Omental fat pad (tissue), 4 donors: ENCODE data around the gene ZHX3. TPM values are rescaled to one million over a fixed set of nuclear protein-coding genes. Genes with fewer than 3 reads are reported as not detected.

Experiments used
- ATAC-seq: fragments of 150-250 bp; one replicate; pipeline ENCODE4 v1.9.1; 2016; ENCODE audit warnings: mild to moderate bottlenecking, moderate library complexity; ENCODE audit not compliant: low FRiP score
- DNase-seq: peaks from one replicate; pipeline ENCODE4 v3.0.0-alpha.2; 2019; ENCODE audit warnings: low spot score
- total RNA-seq, 4 donors: library from RNA; depleted of rRNA; stranded (reverse); fragments of >200 nt; gene quantifications; one replicate each; pipeline ENCODE4 v1.1.0, GENCODE V29; 2016
- TF ChIP-seq, protein P1 (sequence below), 3 donors: fragments of 450-650 bp; IDR thresholded peaks; one replicate each; pipeline ENCODE4 v1.5.1; 2016 to 2017; ENCODE audit warnings: antibody characterized with exemption in 3 of 3, mild to moderate bottlenecking in 3 of 3, moderate library complexity in 2 of 3

ZHX3 gene
- total RNA-seq, 4 donors from 2014 or later: 22.6 to 54.5 (median 45.0) TPM

- TF ChIP-seq, protein P1, sequence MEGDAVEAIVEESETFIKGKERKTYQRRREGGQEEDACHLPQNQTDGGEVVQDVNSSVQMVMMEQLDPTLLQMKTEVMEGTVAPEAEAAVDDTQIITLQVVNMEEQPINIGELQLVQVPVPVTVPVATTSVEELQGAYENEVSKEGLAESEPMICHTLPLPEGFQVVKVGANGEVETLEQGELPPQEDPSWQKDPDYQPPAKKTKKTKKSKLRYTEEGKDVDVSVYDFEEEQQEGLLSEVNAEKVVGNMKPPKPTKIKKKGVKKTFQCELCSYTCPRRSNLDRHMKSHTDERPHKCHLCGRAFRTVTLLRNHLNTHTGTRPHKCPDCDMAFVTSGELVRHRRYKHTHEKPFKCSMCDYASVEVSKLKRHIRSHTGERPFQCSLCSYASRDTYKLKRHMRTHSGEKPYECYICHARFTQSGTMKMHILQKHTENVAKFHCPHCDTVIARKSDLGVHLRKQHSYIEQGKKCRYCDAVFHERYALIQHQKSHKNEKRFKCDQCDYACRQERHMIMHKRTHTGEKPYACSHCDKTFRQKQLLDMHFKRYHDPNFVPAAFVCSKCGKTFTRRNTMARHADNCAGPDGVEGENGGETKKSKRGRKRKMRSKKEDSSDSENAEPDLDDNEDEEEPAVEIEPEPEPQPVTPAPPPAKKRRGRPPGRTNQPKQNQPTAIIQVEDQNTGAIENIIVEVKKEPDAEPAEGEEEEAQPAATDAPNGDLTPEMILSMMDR (IDR thresholded peaks at IDR 0.05): no peak
- no peak for DNase-seq
- no peak for ATAC-seq
Observed at GRCh38 chr20:41202426-41202825, 115.1 kb downstream of the ZHX3 start.

DNA sequence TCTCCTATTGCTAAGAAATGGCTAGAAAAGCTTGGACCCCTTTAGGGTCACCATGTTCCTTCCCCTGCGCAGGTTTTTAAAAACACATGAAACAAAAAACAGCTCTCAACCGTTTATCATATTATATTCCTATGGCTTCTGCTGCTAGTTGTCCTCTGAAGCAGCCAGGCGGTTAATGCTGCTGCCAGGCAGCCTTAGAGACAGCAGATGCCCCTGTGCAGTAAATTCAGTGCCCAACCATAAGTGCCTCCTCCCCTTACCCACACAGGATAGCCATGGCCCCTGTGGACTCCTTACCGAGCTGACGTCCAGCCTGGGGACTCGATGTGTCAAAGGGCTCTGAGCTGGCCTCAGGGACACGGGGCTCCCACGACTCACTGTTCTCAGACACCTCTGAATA is 115.8 kb downstream of the ZHX3 start:
- DNase-seq (no peak), ATAC-seq (no peak)
- TF ChIP-seq, protein P1 (IDR thresholded peaks at IDR 0.05): no peak

DNA sequence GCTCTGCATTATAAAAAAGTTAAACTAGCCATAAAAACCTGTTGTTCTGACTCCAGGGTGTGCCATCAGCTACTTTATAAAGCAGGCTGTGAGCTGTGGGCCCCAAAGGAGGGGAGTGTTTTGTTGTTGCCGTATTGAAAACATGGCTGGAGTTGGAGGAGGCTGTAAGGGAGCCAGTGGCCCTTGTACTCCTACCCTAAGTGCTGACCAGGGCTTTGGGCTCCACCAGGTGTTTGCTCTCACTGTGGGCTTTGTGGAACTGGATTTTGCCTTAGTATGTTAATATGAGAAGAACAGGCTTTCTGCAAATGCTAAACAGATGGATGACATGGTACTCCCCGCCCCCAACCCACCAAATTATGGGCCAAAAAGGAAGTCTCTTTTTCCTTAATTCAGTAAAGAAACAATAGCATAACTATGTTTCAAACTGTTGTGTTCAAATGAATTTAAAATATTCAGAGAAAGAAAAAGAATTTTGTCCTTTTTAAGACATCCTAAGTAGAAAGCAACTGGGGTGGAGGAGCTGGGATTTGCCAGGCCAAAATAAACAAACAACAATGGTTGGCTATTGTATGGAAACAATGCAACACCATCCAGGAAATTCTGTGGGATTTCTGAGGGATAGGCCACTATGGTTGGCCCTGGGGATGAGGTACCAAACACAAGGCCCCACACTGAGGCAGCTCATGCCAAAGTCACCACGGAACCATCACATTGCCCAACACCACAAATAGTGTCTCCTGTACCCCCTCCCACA is 116.9 kb downstream of the ZHX3 start:
- ATAC-seq: no peak
- no peak for DNase-seq
- TF ChIP-seq, protein P1 (IDR thresholded peaks at IDR 0.05): no peak

DNA sequence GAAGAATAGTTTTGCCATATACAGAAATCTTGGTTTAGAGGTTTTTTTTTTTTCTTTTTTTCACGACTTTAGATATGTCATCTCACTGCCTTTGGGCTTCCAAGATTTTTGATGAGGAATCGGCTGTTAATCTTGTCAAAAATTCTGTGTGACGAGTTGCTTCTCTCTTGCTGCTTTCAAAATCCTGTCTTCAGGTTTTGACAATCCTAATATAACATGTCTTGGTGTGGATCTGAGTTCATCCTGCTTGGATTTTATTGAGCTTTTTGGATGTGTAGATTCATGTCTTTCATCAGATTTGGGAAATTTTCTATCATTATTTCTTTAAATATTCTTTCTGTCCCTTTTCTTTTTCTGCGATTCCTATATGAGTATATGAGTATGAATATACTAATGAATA is 119.1 kb downstream of the ZHX3 start:
- no peak for ATAC-seq
- no peak for DNase-seq
- TF ChIP-seq, protein P1 (IDR thresholded peaks at IDR 0.05): no peak

DNA sequence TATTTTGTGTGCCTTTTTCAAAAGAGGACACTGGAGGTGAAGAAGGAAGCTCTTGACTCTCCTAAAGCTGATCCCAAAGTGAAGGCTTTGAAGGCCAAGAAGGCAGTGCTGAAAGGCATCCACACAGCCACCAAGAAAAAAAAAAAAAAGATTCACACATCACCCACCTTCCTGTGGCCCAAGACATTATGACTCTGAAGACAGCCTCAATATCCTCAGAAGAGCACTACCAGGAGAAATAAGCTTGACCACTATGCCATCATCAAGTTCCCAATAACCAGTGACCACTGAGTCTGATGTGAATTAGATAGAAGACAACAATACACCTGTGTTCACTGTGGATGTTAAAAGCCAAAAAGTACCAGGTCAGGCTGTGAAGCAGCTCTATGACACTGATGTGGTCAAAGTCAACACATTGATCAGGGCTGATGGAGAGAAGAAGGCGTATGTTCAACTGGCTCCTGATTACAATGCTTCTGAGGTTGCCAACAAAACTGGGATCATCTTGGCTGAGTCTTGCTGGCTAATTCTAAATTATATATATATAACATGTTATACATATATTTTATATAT is 120.8 kb downstream of the ZHX3 start:
- DNase-seq (no peak), ATAC-seq (no peak)
- TF ChIP-seq, protein P1 (IDR thresholded peaks at IDR 0.05): no peak

DNA sequence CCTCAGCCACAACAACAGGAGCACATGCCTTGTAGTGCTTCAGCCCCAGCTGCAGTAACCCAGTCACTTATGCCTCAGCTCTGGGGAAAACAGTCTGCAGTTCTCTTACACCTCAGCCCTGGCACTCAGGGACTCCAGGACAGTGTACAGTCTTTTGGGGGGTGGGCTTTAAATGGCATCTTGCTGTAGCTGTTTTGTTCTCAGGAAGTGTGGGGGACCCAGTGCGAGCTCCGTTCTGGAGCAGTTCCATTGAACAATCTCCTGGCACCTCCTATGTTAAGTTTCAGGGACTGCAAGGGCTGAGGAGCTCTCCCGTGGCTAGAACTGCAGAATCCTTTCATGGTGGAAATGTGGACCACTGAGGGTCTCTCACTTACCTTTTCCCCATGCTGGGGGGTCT is 125.0 kb downstream of the ZHX3 start:
- TF ChIP-seq, protein P1 (IDR thresholded peaks at IDR 0.05): no peak
- no peak for DNase-seq
- no peak for ATAC-seq
